Adrenal gland (tissue), 12 donors: ENCODE data around the gene STXBP5. TPM values are rescaled to one million over a fixed set of nuclear protein-coding genes. Genes with fewer than 3 reads are reported as not detected.

Source experiments
- DNase-seq, 7 donors: peaks; one replicate each; pipeline ENCODE4 v3.0.0-alpha.2; 2019 to 2020
- H3K27ac ChIP-seq, 5 donors: fragments of 200-600 bp; sonication (generic) in 4 of 5; 1 replicate in 3 of 5; 2 replicates in 2 of 5; pipeline versions ENCODE4 v1.5.1 to v1.8.0; 2016 to 2020; ENCODE audit warnings: mild to moderate bottlenecking in 1 of 5
- H3K27me3 ChIP-seq: fragments of 200-600 bp; 2 replicates; pipeline ENCODE4 v1.8.0; 2021
- H3K36me3 ChIP-seq, 2 donors: fragments of 200-600 bp; replicated peaks in 1 of 2; 1 replicate in 1 of 2; 2 replicates in 1 of 2; pipeline versions ENCODE4 v1.5.1 to v1.8.0; 2018 to 2022
- H3K4me1 ChIP-seq, 2 donors: fragments of 200-600 bp; replicated peaks in 1 of 2; 1 replicate in 1 of 2; 2 replicates in 1 of 2; pipeline versions ENCODE4 v1.5.1 to v1.8.0; 2018 to 2021
- H3K4me3 ChIP-seq, 4 donors: fragments of 200-600 bp; sonication (generic) in 3 of 4; one replicate each; pipeline ENCODE4 v1.5.1; 2016 to 2018
- H3K9me3 ChIP-seq, 3 donors: fragments of 200-600 bp; sonication (generic) in 1 of 3; replicated peaks in 1 of 3; 1 replicate in 2 of 3; 2 replicates in 1 of 3; pipeline versions ENCODE4 v1.5.1 to v1.8.0; 2016 to 2021
- CTCF ChIP-seq, 6 experiments: fragments of 450-650 bp in 4 of 6; fragments of 200-600 bp in 2 of 6; sonication (generic) in 1 of 6; IDR thresholded peaks; 1 replicate in 5 of 6; 2 replicates in 1 of 6; pipeline versions ENCODE4 v1.5.1 to v1.8.0; 2016 to 2021; ENCODE audit warnings: antibody characterized with exemption in 6 of 6, mild to moderate bottlenecking in 2 of 6, moderate library complexity in 1 of 6
- POLR2A ChIP-seq, 2 donors: fragments of 450-650 bp; IDR thresholded peaks; one replicate each; pipeline ENCODE4 v1.6.1; 2017; ENCODE audit warnings: antibody characterized with exemption in 2 of 2, mild to moderate bottlenecking in 2 of 2, moderate library complexity in 1 of 2
- WGBS, 4 donors: extraction: QIAGEN DNeasy Blood & Tissue Kit in 2 of 4; methylation state at CpG; one replicate each; pipeline versions ENCODE4 v1.1.5 to v1.1.7; 2013 to 2017; 5-methylcytosine and 5-hydroxymethylcytosine counted together
- intact Hi-C, 2 donors: fragments of 100-400 bp; cut with DNase I; formaldehyde crosslinking; loops; one replicate each; pipeline versions ENCODE4 v1.14.1 to v1.15.0; 2022 to 2023
- polyA plus RNA-seq, 3 donors: library from polyadenylated mRNA; stranded (reverse); fragments of 200-250 nt in 2 of 3; fragments of 350-450 nt in 1 of 3; fragmentation: Illumina TruSeq in 1 of 3; extraction: RNeasy Lipid Tissue Mini Kit (QIAGEN cat#74804) in 1 of 3; gene quantifications; one replicate each; pipeline ENCODE4 v1.2.3, GENCODE V29; 2013 to 2014
- total RNA-seq, 9 donors: library from RNA; depleted of rRNA in 4 of 9; stranded (reverse); fragments of >200 nt in 4 of 9; fragments of 120-200 nt in 1 of 9; fragmentation: NEBNext Ultra II Directional in 1 of 9; extraction: Animal tissue kit (Norgen Biotek cat#: 25700) in 1 of 9; gene quantifications; one replicate each; pipeline versions ENCODE4 v1.1.0 to v1.2.4, GENCODE V29; 2013 to 2023
- donor health status: healthy with polysubstance abuse.
- donor health status: Bipolar disorder and iron deficiency.
- donor health status: DM: yes; HTN: yes; CAD: no.
- donor health status: DM: no; HTN: no; CAD: no.
- donor health status: DM: no; HTN: no; CAD: no.
- donor health status: DM: yes; HTN: yes; CAD: no.

The STXBP5 gene
- total and polyA plus RNA-seq, 12 donors: 18.0 to 66.3 (median 30.1) TPM

- intact Hi-C loops: no loop called here
- Histone ChIP-seq H3K4me1 (no peaks in the 10 kb centered on the region), H3K27ac (no peak overlapping the region), H3K4me3 (no peak overlapping the region), H3K27me3 (no peaks in the 10 kb centered on the region), H3K9me3 (no peaks in the 10 kb centered on the region), H3K36me3 (no peaks in the 10 kb centered on the region)
- TF ChIP-seq POLR2A (IDR thresholded peaks at IDR 0.05) (no peak), CTCF (IDR thresholded peaks at IDR 0.05) (no peak)
- 78 to 89% (median 83%) methylated on average over 3 of the region's 3 CpGs for WGBS, 4 donors
- DNase-seq: no peak
These were observed 193.1 kb downstream of the STXBP5 start for GRCh38 chr6:147397306-147397705.

GRCh38 chr6:147400968-147401367 lies 196.8 kb downstream of the STXBP5 start:
- TF ChIP-seq CTCF (IDR thresholded peaks at IDR 0.05) (no peak), POLR2A (IDR thresholded peaks at IDR 0.05) (no peak)
- Histone ChIP-seq H3K4me3 (no peak overlapping the region), H3K27me3 (no peaks in the 10 kb centered on the region), H3K27ac (no peak overlapping the region), H3K9me3 (no peaks in the 10 kb centered on the region), H3K36me3 (no peaks in the 10 kb centered on the region), H3K4me1 (no peaks in the 10 kb centered on the region)
- no peak for DNase-seq
- intact Hi-C loops: no loop called here

- H3K27me3 ChIP-seq: no peaks in the 10 kb centered on the region
- DNase-seq: no peak
- TF ChIP-seq POLR2A (IDR thresholded peaks at IDR 0.05): no peak
- no peak for TF ChIP-seq CTCF (IDR thresholded peaks at IDR 0.05)
- WGBS, 4 donors: 91 to 98% (median 95%) methylated on average over 5 of the region's 5 CpGs
- no peak overlapping the region for H3K27ac ChIP-seq
- no peaks in the 10 kb centered on the region for H3K36me3 ChIP-seq
- H3K9me3 ChIP-seq: no peaks in the 10 kb centered on the region
- H3K4me1 ChIP-seq: no peaks in the 10 kb centered on the region
- intact Hi-C loops: no loop called here
- no peak overlapping the region for H3K4me3 ChIP-seq
These were observed 197.6 kb downstream of the STXBP5 start for GRCh38 chr6:147401779-147402178.

GRCh38 chr6:147406783-147407182 lies 202.6 kb downstream of the STXBP5 start:
- intact Hi-C loops: no loop called here
- DNase-seq: no peak
- H3K27me3 ChIP-seq: no peaks in the 10 kb centered on the region
- no peak for TF ChIP-seq CTCF (IDR thresholded peaks at IDR 0.05)
- TF ChIP-seq POLR2A (IDR thresholded peaks at IDR 0.05): no peak
- H3K9me3 ChIP-seq: no peaks in the 10 kb centered on the region
- no peaks in the 10 kb centered on the region for H3K4me1 ChIP-seq
- no peak overlapping the region for H3K4me3 ChIP-seq
- WGBS, 4 donors: 94 to 100% (median 97%) methylated on average over 1 to 27 of the region's 27 CpGs
- no peak overlapping the region for H3K27ac ChIP-seq
- no peaks in the 10 kb centered on the region for H3K36me3 ChIP-seq
